Suppressor macrophage treated with lipopolysaccharide for 4 hours (primary cell): Measurements from ENCODE around the gene DAP.
A peak's percentile ranks its signal among the peaks of the same experiment; 100 is the strongest.
"Not testable (repeated sequence)": the region's sequence is repeated elsewhere in the genome, so short reads cannot be mapped to it uniquely, and the experiment has no call there.

Experiments
- DNase-seq: peaks from one replicate; pipeline ENCODE4 v3.0.0-alpha.2; 2020

The DAP gene

DNA sequence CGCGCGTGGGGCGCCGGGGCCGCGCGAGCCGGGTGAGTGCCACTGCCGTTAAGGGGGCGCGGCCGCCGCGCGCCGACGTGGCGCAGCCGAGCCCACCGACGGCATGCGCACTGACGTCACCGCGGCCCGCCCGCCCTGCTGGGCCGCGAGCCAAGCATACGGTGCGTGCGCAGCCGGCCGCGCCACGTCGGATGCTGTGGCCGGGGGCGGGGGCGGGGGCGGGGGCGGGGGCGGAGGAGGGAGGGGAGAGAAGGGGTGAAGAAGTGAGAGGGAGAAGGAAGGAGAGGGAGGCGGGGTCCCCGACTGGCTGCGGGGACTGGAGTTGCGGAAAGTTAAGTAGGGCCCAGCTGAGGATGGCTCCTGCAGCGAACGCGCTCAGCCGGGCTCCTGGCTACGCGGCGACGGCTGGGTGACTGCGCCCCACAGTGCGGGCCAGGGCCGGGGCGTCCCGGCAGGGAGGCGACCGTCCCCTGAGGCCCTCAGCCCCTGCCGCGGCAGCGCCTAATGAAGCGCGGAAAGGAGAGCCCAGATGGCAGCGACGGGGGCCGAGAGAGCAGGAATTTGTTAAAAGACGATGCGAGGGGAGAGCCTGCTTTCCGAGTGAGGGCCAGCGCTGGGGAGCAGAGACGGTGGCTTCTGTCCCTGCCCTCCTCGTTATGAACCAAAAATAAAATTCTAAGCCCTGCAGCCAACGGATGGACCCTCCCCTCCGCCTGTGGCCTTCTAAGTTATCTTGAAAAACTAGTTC is at the start of gene DAP:
Gene DAP (minus strand): TSS at position 50 of the 748 bp plus-strand sequence. CDS start 166 bp downstream, outside the sequence.
- peak; percentile 93 for DNase-seq

- peak; percentile 20 for DNase-seq
Measured at GRCh38 chr5:10808347-10809226, 47.6 kb upstream of the DAP start.

DNA sequence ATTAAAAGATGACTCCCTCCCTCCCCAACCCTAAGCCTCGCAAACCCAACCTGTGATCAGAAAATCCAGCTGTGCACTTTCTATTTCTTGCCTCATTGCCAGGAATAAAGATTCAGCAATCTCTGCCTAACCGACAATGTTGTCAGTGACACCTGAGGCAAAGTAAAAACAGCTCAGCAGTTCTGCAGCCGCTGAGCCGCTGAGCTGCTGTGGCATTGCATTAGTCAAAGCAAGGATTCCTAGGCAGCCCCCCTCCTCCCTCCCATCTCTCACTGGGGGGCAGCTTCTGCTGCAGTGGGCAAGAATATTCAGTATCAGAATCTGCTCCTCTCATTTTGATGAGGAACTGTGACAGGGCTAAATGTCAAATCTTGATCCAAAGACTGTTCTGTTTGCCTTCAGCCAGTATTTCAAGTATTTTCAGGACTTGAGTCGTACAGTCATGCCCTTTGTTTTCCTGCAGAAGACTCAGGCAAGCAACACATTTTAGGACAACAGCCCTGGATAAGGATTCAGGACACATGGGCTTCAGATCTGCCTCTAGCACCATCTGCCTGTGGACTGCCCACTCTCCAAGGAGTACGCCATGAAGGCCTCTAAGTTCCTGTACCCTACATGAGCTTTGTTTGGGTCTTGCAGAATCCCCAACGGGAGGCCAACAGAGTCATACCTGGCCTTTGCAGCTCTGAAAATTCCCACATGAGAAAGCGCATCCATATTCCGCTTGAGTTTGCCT is 41.1 kb upstream of the DAP start:
- DNase-seq, result no peak

DNA sequence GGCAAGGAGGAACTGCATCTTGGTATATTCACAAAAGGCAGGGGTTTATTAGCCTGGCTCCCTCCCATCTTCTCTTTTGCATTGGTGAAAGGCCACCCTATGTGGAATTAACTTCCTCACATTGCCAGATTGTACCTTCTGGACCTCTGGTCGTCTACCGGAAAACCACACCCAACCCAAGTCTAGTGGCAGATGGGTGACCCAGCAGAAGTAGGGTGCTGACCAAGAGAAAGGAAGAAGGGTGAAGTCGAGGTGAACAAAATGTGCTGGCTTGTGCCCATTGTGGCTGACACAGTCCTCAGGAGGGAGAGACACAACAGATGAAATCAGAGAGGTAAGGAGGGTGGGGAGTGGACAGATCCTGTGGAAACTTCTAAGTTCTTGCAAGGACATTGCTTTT is 39.8 kb upstream of the DAP start:
- DNase-seq, result no peak

- DNase-seq, result peak; percentile 82
Measured at GRCh38 chr5:10797261-10797660, 36.2 kb upstream of the DAP start.

DNA sequence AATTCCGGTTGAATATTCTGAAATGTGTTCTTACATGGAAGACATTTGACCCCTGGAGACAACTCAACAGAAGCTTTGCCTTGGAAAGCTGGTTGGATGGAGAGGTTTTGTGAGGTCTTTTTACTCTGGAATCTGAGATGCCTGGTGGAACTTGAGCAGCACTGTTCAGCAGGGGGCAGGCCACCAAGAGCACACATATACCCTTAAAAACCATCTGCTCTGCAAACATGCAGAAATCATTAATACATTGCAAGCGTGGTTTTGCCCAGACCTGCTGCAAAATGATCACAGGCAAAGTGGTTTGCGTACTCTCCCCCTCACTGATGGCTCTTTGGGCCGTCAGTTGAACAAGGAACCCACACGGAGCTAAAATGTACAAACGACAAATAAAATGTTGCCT is 32.8 kb upstream of the DAP start:
- no peak for DNase-seq

DNA sequence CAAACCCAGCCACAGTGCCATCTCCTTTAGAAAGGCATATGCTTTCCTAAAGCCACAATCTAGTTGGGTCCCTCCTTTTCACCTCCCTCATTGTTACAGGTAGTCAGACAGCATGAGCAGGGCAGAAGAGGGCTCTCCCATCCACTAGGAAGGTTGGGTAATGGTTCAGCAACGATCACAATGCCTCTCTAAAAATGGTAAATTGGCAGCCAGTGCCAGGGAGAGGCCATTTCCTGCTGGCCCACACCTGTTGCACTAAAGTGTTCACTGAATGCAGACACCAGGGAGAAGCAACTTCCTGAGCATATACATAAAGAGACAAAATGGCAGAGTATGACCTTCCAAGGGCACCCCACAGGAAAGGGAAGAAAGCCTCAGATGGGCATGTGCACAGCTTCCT is 31.3 kb upstream of the DAP start:
- no peak for DNase-seq

DNA sequence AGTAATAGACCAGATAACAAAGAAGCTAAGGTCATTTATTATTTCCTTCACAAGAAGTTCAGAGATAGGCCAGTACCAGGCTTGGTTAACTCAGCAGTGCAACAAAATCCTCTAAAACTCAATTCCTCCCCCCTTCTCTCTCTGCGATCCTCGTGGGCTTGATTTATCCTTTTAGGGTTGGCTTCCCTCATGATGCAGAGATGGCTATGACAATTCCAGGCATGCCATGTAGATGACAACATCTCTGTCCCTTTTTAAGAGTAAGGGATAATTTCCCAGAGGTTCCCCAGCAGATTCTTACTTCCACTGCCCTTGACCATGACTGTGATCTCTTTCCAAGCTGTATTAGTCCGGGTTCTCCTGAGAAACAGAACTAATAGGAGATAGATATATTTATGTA is 28.7 kb upstream of the DAP start:
- DNase-seq, result no peak

GRCh38 chr5:10789021-10789420 is 28.0 kb upstream of the DAP start:
- no peak for DNase-seq

GRCh38 chr5:10788358-10788757 is 27.3 kb upstream of the DAP start:
- no peak for DNase-seq

DNA sequence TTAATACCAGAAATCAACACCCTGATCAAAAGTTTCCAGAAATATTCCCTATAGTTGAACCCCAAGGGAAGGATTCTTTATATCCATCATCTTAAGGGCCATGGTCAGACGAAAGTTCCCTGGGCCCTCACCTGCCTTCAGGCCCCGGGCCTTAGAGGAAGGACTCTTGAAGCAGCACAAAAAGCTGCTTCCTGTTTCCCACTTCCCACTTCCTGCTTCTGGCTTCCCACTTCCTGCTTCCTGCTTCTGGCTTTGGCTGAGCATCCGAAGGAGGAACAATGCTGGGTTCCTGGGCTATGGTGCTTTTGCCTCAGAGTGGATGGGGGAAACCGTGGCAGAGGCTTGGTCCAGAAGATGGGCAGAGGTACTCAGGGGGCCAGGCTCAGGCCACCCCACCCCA is 25.8 kb upstream of the DAP start:
- DNase-seq, result no peak

DNA sequence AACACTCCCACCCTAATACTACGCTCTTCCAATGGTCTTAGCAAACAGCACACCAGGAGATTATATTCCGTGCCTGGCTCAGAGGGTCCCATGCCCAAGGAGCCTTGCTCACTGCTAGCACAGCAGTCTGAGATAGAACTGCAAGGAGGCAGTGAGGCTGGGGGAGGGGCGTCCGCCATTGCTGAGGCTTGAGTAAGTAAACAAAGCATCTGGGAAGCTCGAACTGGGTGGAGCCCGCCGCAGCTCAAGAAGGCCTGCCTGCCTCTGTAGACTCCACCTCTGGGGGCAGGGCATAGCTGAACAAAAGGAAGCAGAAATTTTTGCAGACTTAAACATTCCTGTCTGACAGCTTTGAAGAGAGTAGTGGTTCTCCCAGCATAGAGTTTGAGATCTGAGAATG is 19.2 kb upstream of the DAP start:
- not testable (repeated sequence) for DNase-seq

GRCh38 chr5:10779592-10779991 is 18.6 kb upstream of the DAP start:
- no peak for DNase-seq

DNA sequence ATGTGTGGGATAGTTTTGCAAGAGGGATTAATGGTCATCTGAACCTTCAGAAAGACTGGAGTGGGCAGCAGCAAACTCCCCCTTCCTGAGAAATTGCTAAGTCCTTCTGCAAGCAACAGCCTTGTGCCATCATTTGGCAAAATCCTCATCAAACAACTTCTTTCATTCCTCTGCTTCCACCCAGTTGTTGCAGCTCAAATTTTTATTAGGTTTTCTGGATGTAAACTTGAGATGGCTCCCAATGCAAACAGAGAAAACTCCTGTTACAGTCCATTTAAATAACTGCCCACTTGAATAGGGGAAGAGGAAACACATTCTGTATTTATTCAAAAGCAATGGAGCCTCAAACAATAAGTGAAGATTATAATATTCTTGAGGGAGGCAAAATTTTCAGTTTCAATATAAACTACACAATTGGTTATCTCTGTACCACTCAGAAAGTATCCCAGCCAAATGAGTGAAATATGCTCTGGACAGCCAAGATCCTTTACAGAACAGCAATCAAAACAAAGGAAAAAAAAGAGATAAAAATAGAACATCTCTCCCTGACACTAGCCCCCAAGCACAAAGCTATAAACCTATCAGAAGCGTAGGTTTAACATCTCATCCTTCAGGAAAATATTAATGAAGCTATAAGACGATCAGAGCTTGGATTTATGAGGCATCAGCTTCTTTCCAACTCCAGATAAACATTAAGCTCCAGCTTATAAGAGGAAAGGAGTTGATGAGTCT is 17.3 kb upstream of the DAP start:
- no peak for DNase-seq

GRCh38 chr5:10775646-10776045 is 14.6 kb upstream of the DAP start:
- DNase-seq, result no peak

DNA sequence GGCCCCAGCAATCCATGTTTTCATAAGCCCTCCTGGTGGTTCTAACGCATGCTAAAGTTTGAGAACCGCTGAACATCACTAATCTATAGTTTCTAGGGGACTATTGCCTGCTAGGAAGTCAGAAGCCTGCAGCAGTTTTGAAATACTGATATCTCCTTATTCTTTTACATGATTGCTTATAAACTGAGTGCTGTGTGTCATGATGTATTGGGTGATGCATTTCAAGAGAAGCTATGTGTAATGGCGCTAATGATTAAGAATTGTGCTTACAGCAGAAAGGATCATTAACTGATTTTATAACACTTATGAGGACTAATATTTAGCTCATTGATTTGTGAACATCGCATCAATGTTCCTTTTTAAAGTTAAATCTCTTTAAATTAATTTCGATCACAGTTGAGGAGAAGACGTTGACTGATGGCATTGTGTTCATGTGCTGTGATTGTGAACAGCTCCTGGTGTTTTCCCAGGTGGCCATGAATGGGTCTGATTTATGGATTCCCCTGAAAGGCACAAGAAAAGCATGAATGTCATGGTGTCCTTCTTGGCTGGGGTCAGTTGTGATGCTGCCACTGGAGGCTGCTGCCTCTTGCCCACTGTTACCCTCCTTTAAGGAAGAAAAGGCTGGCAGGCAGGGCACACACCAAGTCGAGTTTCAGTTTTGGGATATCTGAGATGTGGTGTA is 12.0 kb upstream of the DAP start:
- no peak for DNase-seq

GRCh38 chr5:10768328-10768899 is 7.4 kb upstream of the DAP start:
- DNase-seq, result peak; percentile 61

DNA sequence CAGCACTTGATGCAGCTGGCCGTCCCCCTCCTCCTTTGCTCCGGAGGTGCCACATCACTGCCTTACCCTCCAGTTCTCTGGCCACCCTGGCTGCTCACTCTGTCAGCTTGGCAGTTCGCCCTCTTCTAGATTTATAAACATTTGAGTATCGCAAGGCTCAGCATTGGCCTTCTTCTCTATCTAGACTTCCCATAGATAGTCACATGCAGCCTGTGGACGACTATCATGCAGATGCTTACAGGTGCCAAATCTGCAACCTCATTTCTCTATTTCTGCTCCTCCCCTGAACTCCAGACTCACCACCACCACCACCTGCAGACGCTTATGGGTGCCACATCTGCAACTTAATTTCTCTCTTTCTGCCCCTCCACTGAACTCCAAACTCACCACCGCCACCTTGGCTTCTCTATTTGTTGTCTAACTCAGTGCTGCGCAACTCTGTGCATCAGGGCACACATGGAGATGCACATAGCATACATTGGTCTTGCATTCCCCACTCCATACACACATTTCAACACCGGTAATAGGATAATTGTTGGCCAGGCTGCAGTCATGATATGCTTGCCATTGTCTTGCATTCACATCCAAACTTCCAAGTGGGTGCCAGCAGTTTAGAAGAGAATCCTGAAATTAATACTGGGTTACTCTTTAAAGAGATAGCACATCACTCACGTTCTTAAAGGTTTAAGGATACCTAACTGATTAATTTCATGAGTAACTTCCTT is 1.9 kb upstream of the DAP start:
- no peak for DNase-seq

DNA sequence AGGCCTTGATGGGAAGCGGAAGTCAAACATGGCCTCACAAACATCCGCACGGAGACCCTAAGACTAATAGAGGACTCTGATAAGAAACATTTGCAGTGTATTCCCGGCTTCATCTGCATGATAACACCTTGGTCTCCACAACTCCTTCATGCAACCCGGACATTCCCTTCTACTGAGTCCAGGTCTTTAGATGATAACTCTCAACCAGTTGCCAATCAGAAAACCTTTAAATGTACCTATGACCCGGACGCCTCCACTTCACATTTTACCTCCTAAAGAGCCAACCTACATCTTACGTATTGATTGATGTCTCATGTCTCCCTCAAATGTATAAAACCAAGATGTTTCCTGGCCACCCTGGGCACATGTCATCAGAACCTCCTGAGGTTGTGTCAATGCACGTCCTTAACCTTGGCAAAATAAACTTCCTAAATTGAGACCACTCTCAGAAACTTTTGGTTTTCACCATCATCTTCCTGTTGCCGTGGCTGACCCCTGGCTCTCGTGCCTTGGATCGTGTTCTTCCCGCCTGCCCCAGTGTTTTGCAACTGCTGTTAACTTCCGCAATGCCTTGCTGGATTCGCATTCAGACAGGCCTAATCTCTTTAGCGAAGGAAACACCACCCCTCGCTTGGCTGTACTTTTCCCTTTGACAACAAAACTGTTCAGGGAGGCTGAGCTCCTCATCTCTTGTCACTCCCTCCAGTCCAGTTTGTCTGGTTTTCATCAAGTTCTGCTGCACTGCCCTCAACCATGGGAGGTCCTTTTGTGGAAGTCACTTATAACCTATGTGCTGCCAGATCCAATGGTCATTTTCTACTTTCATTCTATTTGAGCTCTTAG is 1.1 kb upstream of the DAP start:
- DNase-seq, result peak; percentile 82

DNA sequence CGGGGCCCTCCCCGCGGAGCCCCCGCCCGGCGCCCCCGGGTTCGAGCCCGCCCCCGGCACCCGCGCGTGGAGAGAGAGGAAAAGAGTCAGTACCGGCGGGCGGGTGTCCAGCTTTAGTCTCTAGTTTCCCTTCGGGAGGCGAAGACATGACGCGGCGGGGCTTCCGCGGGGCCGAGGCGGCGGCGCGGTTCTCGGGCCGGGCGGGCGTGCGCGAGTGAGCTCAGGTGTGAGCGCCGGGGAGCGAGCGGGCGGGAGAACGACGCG is 181 bp downstream of the DAP start:
- no peak for DNase-seq
